GM19035 (cell line): ENCODE measurements around the gene CDCA5.
"Not testable (repeated sequence)": the region's sequence is repeated elsewhere in the genome, so short reads cannot be mapped to it uniquely, and the experiment has no call there.

ENCODE experiments used
- ATAC-seq: cut with Tn5 transposase; IDR thresholded peaks from one replicate; pipeline ENCODE4 v1.9.1; 2021; ENCODE audit not compliant: unreplicated experiment

Gene CDCA5

DNA sequence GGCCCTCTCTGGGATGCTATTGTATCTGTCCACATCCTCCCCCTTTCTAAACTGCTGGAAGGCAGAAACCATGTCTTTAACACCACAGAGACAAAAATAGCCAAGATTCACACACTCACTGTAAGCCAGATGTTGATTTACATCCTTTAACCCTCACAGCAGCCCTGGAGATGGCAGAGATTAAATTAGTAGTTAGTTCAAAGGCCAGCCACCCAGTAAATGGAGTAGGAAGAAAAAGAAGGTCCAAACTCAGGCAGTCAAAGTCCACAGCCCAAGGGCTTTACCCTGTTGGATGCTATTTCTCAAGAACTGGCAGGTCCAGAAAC lies 35.8 kb upstream of the CDCA5 start:
- no peak for ATAC-seq

DNA sequence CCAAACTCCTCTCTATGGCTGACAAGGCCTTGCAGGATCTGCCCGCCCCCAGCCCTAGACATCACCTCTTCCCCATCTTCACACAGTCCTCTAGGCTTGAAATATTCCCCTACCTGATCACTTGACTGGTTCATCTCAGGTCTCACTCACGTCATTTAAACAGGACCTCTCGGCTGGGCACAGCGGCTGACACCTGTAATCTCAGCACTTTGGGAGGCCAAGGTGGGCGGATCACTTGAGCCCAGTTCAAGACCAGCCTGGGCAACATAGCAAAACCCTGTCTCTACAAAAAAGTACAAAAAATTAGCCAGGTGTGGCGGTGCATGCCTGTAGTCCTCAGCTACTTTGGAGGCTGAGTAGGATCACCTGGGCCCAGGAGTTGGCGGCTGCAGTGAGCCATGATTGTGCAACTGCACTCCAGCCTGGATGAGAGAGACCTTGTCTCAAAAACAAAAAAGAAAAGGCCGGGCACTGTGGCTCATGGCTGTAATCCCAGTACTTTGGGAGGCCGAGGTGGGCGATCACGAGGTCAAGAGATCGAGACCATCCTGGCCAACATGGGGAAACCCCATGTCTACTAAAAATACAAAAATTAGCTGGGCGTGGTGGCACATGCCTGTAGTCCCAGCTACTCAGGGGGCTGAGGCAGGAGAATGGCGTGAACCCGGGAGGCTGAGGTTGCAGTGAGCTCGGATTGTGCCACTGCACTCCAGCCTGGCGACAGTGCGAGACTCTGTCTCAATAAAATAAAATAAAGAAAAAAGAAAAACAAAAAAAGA lies 35.2 kb upstream of the CDCA5 start:
- not testable (repeated sequence) for ATAC-seq

DNA sequence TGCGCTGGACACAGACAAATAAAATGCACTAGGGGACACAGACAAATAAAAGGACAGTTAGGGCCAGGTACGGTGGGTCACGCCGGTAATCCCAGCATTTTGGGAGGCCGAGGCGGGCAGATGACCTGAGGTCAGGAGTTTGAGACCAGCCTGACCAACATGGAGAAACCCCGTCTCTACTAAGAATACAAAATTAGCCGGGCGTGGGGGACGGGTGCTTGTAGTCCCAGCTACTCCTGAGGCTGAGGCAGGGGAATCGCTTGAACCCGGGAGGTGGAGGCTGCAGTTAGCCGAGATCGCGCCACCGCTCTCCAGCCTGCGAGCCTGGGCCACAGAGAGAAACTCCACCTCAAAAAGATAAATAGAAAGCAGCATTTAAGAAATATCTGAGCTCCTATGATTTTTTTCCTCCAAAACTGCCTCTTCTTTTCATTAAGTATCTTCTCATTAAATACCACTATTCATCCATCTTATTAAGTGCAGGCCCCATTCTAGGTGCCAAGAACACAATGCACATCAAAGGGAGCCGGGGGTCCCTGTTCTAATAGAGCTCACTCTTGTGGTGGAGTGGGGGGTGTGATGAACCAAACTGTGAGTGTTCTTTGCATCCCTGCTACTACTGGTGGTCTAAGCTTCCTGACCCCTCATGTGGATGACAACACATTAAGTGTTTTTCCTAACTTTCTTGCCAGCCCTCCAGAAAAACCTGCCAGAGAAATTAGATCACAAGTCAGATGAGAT lies 34.4 kb upstream of the CDCA5 start:
- ATAC-seq: no peak

DNA sequence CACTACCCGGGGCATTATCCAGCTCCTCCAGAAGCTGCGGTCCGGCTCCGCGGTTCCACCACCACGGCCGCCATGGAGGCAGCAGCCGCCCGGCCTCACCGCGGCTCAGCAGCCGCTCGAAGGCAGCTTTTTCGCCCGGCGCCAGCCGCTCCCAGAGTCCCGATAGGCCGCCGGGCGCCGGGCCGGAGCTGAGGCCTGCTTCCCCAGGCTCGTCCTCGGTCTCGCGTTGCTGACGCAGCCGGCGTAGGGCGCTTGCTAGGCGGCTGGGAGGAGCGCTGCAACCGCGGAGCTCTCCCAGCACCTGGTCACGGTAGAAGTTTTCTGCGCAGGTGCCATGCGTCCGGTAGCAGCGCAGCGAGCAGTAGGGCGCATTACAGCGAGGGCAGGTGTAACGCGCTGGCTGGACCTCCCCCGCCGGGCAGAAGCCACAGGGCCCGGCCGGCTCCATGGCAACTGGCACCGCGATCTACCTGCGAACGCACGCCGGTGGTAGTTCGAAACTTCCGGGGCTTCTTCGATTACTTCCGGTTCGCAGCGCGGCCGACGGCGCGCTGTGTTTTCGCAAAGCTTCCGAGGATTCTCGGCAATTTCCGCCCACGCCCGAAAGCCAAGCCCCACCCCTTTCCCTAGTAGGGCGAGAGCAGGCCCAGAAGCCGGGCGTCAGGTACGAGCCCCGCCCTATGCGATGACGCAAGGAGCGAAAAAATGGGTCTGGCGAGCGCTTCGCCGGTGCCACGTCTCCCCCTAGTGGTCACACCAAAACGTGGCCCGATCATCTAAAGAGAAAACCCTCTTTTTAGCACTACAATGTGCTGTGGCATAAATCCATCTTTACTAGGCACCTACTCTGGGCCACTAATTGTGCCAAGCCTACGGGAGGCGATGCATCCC lies 33.6 kb upstream of the CDCA5 start, which contains the start of gene ZNHIT2:
Gene ZNHIT2 (minus strand): TSS at position 496 of the 891 bp plus-strand sequence. CDS start 48 bp downstream, at position 448.
- peak; percentile 63 for ATAC-seq

DNA sequence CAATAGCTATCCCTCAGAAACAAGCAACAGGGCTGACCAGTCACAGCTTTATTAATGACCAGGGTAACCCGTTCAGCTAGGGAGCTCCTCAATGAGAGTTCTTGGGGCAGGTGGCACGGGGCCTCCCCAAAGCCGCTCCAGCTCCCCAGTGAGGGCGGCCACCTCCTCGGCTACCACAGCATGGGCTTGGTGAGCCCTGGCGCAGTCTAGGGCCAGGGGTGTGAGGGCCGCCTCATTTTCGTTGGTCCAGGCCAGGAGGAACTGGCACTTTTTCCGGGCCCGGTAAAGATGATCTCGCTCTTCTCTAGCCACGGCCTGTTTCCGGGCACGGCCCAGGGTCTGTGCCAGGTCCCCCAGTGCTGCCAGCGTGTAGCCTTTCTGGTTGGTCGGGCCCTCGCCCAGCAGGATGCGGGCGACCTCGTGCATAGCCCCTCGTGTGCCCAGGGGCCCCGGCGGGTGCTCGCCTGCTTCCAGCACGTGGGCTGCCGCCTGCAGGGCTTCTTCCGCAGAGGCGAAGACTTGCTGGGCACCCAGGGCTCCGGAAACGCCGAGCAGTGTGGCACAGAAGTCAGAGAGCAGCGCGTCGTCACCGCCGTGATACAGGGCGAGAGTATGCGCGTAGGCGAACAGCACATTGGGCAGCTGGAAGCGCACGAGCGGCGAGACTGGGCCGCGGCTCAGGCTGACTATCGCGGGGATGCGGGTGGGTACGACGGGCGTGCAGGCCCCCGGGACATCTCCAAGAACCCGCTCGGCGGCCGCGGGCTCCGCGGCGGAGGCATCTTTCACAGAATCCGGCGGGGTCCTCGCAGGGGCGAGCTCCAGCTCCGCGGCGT lies 32.7 kb upstream of the CDCA5 start:
- no peak for ATAC-seq

DNA sequence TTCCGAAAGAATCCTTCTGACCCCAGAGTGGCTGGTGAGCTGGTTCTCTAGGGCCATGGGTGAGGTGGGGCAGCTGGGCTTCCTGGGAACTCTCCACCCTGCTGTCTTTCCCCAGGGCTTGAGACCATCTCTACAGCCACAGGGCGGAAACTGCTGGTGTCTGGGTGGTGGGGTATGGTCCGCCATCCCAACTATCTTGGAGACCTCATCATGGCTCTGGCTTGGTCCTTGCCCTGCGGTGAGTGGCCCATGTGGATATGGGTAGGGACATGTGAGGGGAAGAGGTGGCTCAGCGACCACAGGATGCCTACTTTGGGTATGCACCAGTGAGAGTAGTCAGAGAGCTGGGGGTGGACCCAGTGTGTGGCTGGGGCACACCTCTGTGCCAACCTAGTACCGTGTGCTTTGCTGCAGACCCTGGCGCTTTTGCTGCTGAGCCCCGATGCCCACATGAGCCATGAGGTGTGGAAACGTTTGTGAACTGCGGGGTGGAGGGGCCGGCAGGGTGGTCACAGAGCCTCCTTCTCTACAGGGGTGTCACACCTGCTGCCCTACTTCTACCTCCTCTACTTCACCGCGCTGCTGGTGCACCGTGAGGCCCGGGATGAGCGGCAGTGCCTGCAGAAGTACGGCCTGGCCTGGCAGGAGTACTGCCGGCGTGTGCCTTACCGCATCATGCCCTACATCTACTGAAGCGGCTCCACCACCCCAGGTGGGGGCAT lies 31.7 kb upstream of the CDCA5 start:
- ATAC-seq: no peak

DNA sequence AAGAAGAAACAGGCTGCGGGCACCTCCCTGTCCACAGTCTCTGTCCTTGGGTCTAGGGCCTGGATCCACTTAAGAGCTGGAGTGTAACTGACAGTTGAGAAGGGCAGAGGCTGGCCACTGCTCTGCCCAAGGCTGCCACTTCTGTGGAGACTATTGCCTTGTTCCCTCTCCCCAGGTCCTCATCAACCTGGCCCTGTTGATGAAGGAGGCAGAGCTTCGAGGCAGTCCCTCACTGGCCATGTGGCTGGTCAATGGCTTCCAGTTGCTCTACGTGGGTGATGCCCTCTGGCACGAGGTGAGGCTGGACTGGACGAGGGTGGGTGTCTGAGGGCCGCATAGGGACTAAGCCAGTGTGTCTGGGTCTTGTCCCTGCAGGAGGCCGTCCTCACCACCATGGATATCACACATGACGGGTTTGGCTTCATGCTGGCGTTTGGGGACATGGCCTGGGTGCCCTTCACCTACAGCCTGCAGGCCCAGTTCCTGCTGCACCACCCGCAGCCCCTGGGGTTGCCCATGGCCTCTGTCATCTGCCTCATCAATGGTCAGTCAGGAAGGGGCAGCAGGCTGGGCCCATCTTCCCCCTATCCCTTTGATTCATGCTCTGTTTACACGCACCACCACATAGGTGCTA lies 30.8 kb upstream of the CDCA5 start:
- ATAC-seq: no peak

DNA sequence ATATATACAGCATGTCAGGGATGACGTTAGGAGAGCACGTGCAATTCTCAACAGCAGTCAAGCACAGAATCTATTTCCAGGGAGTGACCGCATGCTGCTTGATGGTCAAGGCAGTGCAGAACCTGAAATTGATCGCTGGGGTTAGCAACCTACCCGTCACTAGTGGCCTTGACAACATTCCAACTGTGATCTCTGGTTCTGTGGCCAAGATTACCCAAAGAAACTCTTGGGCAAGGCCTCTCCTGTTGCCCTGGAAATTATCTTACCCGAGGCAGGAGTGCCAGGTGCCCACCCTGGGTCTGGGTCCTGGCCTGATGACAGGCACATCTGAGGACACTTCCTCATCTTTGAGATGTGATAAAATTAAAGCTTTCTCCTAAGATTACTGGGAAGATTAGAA lies 30.0 kb upstream of the CDCA5 start:
- no peak for ATAC-seq

DNA sequence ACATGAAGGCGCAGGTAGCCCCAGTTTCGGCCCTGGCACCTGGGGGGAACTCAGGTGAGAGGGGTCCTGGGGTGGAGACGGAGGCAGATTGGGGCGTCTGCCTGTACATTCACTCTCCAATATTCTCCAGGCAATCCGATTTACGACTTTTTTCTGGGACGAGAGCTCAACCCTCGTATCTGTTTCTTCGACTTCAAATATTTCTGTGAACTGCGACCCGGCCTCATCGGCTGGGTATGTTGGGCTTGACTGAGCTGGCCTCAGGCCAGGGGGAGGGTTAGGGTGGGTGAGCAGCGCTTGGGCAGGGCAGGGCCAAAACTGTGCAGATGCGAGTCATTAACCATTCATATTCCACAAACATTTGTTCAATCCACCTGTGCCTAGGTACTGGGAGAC lies 29.5 kb upstream of the CDCA5 start:
- no peak for ATAC-seq

DNA sequence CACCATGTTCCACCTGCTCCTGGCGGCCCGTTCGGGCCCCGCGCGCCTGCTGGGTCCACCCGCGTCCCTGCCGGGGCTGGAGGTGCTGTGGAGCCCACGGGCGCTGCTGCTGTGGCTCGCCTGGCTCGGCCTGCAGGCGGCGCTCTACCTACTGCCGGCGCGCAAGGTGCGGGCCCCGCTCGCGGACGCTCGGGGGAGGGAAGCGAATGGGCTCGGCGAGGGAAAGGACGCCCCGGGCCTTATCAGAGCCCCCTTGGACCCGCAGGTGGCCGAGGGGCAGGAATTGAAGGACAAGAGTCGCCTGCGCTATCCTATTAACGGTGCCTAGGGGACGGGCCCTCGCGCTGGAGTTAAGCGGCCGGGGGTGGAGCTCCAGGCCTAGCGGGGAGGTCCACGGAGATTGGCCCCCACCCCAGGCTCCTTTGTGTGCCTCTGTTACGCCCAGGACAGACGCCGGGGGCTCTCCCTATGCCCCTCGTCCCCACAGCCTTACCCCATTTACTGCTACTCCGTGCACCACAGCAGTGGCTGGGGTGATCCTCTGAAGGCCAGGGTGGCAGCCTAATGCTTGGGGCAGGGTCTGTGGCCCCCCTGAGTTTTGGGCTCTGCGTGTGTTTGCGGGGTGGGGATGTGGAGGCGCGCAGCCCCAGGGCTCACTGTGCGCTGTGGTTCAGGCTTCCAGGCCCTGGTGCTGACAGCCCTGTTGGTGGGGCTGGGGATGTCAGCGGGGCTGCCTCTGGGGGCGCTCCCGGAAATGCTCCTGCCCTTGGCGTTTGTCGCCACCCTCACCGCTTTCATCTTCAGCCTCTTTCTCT lies 28.9 kb upstream of the CDCA5 start:
- peak; percentile 29 for ATAC-seq

DNA sequence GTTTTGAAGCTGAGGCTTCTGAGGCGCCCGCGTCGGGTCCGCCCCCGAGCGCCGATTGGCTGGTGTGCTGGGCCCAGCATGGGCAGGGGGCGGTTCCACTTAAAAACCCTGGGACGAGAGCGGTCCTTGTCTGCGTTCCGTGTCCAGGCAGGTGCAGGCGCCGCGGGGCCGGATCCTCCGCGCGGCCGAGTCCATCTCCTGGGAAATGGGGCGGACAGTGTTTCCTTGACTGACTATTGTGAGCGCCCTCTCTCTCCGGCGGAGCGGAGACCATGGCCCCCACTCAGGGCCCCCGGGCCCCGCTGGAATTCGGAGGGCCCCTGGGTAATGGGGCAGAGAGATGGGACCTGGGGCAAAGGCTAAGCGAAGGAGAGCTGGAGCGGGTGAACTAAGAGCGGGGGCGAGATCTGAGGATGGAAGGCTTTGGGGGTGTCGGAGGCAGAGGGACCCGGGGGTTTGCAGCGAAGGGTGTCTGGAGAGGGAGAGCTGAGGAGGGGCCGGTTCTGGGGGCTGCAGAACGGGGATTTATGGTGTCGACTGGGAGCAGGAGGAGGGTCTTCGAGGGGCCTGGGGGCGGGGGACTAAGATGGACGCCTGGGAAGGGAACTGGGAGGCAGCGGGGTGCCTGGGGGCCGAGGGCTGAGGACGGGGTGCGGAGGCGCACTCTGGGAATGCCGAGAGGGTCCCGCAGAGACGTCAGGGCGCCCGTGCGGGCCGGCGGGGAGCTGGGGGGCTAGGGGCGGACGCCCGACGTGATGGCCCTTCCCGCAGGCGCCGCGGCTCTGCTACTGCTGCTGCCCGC lies 28.1 kb upstream of the CDCA5 start, which contains the start of gene TM7SF2:
Gene TM7SF2 (plus strand): TSS at position 129 of the 802 bp plus-strand sequence. CDS start 144 bp downstream, at position 273.
- ATAC-seq: peak; percentile 54

DNA sequence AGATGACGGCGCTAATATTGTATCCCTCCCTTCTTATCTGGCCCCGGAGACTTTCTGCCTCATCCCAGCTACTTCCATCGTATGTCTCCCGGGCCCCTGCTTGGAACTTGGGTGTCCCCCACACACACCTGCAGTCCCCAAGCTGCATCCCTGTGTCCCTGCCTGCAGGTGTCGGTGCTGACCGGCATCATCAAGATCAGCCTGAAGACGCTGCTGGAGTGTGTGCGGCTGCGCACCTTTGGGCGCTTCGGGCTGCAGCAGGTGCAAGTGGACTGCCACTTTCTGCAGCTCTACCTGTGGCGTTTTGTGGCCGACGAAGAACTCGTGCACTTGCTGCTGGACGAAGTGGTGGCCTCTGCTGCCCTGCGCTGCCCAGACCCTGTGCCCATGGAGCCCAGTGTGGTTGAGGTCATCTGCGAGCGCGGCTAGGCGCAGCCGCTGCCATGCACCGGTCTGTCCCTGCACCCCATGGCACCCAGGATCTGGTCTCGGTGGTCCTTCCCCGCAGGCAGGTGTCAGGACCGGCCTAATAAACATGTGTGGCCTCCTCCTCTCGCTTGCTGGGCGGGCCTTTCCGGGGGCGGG lies 27.4 kb upstream of the CDCA5 start:
- no peak for ATAC-seq

DNA sequence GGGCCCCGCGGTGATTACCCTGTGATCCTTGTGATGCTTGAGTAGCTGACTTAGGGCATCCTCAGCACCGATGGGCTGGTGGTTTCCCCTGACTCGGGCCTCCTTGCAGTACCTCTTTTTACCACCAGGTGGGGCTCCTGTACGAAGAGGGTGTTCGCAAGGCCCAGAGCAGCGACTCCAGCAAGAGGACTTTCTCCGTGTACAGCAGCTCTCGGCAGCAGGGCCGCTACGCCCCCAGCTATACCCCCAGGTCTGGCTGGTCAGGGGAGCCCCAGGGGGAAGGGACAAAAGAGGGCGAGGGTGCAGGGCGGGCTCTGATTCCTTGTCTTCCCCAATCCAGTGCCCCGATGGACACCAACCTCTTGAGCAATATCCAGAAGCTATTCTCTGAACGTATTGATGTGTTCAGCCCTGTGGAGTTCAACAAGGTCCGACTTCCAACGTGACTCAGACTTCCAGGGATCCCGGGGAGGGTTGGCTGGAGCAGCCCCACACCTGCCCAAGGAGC lies 26.6 kb upstream of the CDCA5 start:
- no peak for ATAC-seq

DNA sequence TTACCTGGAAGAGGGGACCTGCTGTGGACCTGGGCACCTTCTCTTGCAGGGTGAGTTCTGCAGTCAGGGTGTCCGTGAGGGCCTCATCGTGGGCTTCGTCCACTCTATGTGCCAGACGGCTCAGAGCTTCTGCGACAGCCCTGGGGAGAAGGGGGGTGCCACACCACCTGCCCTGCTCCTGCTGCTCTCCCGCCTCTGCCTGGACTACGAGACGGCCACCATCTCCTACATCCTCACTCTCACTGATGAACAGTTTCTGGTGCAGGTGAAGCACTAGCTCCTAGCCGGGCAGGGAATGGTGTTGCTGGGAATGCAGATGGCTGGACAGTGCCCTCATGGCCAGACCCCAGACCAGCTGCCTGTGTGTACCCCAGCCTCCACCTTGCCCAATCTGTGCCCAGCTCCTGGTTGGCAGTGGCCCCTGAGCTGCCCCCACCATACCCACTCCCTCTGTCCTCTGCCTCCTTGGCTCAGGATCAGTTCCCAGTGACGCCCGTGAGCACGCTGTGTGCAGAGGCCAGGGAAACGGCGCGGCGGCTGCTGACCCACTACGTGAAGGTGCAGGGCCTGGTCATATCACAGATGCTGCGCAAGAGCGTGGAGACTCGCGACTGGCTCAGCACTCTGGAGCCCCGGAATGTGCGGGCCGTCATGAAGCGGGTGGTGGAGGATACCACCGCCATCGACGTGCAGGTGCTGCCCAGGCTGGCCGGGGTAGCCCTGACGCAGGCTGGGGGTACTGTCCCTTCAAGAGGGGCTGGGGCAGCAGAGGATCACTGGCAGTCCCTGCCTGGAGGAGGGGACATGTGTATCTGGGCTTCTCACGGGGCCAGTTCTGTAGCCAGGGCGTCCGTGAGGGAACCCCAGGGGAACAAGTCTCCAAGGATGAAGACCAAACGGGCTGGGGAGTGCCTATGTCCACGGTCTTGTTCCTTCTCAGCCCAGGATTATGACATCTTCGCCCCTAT lies 25.7 kb upstream of the CDCA5 start:
- ATAC-seq: no peak

DNA sequence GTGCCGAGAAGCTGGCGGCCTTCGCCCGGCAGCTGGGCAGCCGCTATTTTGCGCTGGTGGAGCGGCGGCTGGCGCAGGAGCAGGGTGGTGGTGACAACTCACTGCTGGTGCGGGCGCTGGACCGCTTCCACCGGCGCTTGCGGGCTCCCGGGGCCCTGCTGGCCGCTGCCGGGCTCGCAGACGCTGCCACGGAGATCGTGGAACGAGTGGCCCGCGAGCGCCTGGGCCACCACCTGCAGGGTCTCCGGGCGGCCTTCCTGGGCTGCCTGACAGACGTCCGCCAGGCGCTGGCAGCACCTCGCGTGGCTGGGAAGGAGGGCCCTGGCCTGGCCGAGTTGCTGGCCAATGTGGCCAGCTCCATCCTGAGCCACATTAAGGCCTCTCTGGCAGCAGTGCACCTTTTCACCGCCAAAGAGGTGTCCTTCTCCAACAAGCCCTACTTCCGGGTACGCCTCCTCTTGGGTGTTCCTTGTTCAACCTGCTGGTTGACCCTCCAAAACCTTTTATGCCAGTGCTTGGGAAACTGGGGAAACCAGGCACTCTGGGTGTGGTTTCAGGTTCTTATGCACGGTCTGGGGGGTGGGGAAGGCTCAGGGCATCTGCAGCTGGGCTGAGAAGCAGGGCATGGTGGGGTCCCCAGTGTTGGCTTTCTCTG lies 24.8 kb upstream of the CDCA5 start:
- no peak for ATAC-seq
